NCI-H748 (cell line): ENCODE results near the gene CD274.
A peak's percentile ranks its signal among the peaks of the same experiment; 100 is the strongest.
"Not testable (repeated sequence)": the region's sequence is repeated elsewhere in the genome, so short reads cannot be mapped to it uniquely, and the experiment has no call there.

Experiments used
- DNase-seq: peaks from one replicate; lab custom pipeline; 2025; ENCODE audit not compliant: unreplicated experiment; lab: John Stamatoyannopoulos, UW

Gene CD274

GRCh38 chr9:5450359-5451091 is at the start of gene CD274:
Gene CD274, plus strand, starts transcription at chr9:5450542. Its CDS starts 5,572 bp downstream, at chr9:5456114.
- peak; percentile 91 for DNase-seq

GRCh38 chr9:5402217-5402616 is 48.1 kb upstream of the CD274 start:
- DNase-seq: no peak

DNA sequence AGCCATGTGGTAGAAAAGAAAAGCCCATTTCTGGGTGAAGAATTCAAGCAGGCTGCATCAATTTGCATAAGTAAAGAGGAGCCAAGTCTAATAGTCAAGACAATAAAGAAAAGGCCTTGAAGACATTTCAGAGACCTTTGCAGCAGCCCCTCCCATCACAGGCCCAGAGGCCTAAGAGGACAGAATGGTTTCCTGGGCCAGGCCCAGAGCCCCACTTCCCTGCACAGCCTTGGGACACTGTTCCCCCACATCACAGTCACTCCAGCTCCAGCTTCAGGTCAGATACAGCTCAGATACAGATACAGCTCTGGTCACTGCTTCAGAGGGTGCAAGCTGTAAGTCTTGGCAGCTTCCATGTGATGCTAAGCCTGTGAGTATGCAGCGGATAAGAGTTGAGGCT is 41.7 kb upstream of the CD274 start:
- no peak for DNase-seq

DNA sequence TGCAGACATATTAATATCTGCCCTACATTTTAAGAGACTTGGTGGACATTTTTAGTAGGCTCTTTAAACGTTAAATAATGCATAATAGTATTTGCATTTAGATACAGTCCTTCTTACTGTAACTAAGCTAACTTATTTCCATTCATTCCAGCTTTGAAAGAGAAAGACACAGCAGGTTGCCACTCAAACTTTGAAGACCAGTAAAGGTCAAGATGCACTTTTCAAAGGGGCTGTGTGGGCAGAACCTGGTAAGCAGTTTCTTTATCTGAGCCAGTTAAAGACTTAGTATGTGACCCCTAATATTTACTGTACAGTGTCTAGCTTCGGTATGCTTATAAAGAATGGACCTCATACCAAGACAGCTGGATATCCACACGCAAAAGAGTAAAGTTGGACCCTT is 33.4 kb upstream of the CD274 start:
- DNase-seq: no peak

GRCh38 chr9:5418481-5418880 is 31.9 kb upstream of the CD274 start:
- DNase-seq: no peak

GRCh38 chr9:5419987-5420386 is 30.4 kb upstream of the CD274 start:
- DNase-seq: no peak

GRCh38 chr9:5421163-5421562 is 29.2 kb upstream of the CD274 start:
- DNase-seq: no peak

DNA sequence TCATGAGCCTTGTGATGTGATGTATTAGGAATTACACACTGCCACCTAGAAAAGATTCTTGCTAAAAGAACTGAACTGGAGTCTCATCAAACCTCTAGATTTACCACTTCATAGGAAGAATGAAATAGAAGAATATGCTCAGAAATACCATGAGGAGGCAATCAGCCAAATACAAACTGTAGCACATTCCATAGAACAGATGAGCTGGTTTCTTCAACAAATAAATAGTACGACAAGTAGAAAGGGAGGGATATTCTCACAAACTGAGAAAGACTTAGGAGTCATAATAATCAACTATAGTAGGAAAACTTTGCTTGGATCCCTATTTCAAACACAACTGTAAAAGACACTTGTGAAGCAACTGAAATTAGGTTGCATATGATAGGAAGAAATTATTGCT is 28.1 kb upstream of the CD274 start:
- DNase-seq: no peak

DNA sequence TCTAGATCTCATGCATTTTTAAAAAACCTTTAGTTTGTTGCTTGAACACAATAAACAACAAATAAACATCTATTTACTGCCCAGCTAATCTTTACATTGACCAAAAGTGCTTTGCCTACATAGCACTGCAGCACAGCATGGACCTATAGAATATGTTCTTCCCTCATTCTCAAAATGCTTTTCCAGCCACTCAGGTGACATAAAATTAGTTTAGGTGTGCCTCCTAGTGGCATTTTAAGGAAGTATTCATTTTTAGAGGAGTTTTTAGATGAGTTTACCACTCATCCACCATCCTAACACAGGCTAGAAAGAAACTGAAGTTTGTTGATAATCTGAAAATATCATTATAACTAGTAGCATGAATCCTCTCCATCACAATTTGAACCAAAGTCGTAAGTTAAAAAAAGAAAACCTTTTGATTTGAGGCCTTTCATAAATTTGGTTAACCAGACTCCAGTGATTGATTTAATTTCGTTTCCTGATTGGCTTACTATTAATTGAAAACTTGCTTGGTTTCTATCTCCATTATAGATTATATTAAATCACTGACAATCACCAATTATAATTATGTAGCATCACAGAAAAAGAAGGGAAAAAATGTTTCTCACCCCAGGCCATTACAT is 25.2 kb upstream of the CD274 start:
- peak; percentile 60 for DNase-seq

- DNase-seq: no peak
Observed at GRCh38 chr9:5427005-5427404, 23.3 kb upstream of the CD274 start.

DNA sequence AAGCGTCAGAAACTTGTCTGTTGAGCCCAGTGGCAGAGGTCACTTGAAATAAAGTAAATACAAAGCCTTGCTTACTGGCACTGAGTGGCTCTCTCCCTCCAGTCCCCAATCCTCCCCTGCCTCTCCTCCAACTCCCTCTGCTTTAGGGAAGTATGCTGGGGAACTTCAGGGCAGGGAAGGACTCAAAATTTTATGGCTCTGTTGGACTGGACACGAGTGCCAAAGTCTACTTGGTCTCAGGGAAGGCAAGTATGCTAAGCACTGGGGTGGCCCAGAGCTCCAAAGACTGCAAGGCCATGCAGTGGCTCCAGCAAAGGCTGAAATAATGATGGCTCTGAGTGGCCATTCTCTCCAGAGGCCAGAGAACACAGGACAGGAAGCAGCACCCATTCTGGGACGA is 22.2 kb upstream of the CD274 start:
- DNase-seq: no peak

GRCh38 chr9:5428794-5429528 is 21.4 kb upstream of the CD274 start:
- peak; percentile 9 for DNase-seq

DNA sequence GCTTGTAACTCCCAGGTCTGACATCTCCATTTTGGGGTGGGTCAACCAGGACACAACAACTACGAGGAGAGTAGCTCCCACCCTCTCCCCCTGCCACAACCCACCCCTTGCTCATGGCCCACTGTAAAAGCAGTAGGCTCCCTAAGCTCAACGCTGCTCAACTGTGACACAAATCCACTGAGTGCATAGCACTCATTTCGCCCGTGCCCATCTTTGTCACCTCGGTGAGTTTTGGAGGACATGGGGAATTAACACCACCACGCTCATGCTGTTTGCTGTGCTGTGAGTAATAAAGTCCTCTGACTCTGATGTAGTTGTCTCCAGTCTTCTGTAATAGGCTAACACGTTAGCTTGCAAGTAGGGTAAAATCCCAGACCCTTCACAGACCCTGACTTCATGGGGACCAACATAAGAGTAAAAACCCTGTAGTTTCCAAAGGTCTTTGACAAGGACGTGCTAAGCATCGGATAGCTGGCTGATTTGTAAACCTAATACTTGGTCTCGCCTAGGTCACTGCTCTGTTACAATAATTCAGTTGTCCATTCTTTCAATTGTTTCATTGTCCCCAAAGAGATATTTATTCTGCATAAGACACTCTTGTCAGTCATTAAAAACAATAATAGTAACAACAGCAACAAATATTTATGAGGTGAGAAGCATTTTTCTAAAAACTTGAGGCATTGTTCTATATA is 20.3 kb upstream of the CD274 start:
- DNase-seq: no peak

DNA sequence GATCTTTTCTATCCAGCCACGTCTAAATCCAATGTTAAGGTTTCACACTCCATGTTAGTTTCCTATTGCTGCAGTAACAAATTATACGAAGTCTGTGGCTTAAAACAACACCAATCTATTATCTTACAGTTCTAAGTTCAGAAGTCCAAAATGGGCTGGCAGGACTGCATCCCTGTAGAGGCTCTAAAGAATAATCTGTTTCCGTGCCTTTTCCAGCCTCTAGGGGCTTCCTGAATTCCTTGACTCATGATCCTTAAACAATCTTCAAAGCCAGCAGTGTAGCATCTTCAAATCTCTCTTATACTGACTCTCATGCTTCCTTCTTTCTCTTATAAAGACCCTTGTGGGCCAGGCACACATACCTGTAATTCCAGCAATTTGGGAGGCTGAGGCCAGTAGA is 19.4 kb upstream of the CD274 start:
- no peak for DNase-seq

DNA sequence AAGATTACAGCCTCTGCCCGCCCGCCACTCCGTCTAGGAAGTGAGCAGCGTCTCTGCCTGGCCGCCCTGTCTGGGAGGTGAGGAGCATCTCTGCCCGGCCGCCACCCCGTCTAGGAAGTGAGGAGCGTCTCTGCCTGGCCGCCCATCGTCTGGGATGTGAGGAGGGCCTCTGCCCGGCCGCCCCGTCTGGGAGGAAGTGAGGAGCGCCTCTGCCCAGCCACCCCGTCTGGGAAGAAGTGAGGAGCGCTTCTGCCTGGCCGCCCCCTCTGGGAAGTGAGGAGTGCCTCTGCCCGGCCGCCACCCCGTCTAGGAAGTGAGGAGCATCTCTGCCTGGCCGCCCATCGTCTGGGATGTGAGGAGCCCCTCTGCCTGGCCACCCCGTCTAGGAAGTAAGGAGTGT is 17.5 kb upstream of the CD274 start:
- DNase-seq: not testable (repeated sequence)

GRCh38 chr9:5433328-5433727 is 17.0 kb upstream of the CD274 start:
- not testable (repeated sequence) for DNase-seq

GRCh38 chr9:5433841-5434810 is 16.2 kb upstream of the CD274 start:
- not testable (repeated sequence) for DNase-seq

- DNase-seq: no peak
Observed at GRCh38 chr9:5435912-5436311, 14.4 kb upstream of the CD274 start.

- no peak for DNase-seq
Observed at GRCh38 chr9:5436441-5436840, 13.9 kb upstream of the CD274 start.
